Iris pigment epithelial cell (primary cell): ENCODE results near the gene TAF11.
"Not testable (repeated sequence)": the region's sequence is repeated elsewhere in the genome, so short reads cannot be mapped to it uniquely, and the experiment has no call there.

Experiments
- DNase-seq: peaks from one replicate; pipeline ENCODE4 v3.0.0-alpha.2; 2011; ENCODE audit warnings: low read depth

TAF11 gene

DNA sequence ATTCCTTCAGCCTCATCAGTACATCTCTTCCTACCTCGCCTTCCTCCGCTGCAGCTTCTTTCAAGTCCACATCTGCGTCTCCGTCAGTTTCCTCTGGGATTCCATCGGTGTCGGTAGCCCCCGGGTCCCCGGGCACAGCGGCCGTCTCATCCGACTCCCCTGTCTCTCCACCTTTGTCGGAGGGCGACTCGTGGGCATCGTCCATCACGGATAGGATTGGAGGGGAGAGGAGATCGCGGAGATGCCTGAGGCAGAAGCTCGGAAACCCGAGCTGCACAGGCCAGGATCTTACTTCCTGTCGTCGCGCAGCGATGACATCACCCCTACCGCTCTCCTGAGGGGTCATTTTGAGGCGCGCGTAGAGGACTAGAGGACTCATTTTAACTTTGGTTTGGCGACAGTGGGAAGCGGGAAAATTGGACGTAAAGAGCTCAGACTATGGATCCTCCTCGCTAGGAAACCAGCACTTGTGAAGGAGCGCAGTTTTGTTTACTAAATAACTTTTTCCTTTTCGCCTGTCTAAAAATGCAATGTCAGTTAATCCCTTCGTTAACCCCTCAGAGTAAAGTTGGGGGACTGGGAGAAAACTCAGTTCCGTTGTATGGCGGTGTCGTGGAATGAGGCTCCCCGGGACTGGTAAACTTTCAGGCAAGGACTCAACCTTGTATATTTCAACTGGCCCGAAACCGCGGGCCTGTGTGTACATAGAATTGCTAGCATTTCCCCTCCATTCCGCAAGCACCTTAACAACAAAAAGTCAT, at the start of gene TAF11:
Gene TAF11, minus strand, starts transcription at position 290 of the 761 bp plus-strand sequence. Its CDS starts 85 bp downstream, at position 205.
- DNase-seq = peak; percentile 96

DNA sequence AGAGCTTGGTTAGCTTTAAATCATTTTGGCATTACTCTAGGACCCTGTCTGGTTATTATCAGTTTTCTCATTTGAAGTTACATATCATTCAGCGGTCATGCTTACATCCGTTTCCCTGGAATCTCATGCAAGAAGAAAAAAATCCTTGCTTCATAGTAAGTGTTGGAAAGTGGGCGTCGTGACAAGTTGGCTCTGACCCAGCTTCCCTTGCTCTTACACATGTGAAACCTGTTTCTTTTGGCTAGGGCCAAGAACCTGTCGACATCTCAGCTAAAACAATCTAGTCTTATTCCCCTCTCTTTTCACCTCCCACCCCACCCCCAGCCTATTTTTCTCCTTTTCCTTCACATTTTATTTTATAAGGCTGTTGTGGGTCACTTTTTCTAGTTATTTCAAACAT, 46.7 kb upstream of the TAF11 start:
- DNase-seq = peak; percentile 74

GRCh38 chr6:34932202-34932601, 44.4 kb upstream of the TAF11 start:
- DNase-seq = not testable (repeated sequence)

DNA sequence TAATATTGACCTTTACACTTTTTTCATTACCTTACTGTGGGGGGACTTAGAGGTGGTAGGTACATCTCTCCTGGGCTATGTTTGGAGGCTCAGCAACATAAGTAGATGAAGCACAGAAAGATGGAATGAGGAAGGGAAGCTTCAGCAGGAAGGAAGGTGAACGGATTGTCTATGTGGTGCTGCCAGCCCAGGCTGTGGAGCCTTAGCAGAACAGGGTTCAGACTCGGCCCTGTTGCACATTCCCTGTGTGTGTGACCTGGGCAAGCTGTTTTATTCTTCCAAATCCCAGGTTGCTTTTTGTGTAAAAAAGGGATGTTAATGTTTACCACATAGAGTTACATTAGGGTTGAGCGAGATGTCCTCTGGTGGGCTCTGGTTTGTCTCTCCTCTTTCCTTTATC, 42.4 kb upstream of the TAF11 start:
- DNase-seq = no peak

GRCh38 chr6:34929241-34929978, 41.6 kb upstream of the TAF11 start:
- no peak for DNase-seq

- no peak for DNase-seq
Measured at GRCh38 chr6:34928695-34929094, 40.9 kb upstream of the TAF11 start.

- DNase-seq = no peak
Measured at GRCh38 chr6:34928220-34928619, 40.4 kb upstream of the TAF11 start.

GRCh38 chr6:34926655-34927054, 38.8 kb upstream of the TAF11 start:
- peak; percentile 61 for DNase-seq

GRCh38 chr6:34924831-34925625, 37.2 kb upstream of the TAF11 start:
- DNase-seq = no peak

GRCh38 chr6:34922177-34922663, 34.4 kb upstream of the TAF11 start:
- peak; percentile 75 for DNase-seq

- DNase-seq = no peak
Measured at GRCh38 chr6:34920097-34920496, 32.3 kb upstream of the TAF11 start.

DNA sequence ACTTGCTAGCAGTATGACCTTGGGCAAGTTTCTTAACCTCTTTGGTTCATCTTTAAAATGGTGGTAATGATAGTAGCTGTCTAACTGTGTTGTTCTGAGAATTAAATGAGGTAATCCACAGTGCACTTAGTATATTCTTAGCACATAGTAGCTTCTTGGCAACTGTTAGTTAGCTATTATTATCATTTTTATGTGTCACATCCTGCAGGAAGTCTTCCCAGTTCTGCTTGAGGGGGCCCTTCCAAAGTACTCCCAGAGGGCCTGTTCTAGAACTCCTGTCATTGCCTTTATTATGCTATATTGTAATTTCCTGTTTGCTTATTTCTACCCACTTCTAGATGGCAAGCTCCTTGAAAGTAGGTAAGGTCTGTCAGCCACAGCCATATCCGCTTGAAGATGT, 31.8 kb upstream of the TAF11 start:
- DNase-seq = peak; percentile 40

DNA sequence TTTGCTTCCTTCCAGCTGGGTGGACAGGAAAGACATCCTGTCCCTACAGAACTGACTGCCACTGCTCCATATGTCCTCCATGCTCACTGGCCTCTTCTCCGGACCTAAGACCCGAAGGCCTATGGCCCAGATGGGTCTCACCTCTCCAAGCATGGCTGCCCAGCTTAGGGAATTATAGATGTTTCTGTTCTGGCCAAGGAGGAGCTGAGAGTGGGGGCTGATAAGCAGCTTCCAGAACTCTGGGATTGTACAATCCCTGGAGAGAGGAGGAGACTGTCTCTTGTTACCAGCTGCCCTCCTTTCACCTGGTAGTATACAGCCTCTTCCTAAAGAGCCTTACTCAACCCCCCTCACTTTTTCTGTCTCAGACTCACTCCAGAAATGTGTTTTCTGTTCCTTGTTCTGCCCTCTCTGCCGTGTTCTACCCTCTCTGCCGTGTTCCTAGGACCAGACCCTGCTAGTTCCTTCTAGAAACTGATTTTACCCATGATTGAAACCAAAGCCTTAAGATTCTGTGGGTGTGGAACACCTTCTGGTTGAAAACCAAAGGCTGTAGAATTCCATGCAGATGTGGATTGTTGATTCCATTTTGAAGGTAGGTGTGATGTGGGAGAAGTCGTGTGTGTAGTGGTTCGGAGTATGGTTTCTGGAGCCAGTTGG, 29.9 kb upstream of the TAF11 start:
- no peak for DNase-seq

GRCh38 chr6:34916348-34916967, 28.6 kb upstream of the TAF11 start:
- DNase-seq = no peak

- DNase-seq = peak; percentile 28
Measured at GRCh38 chr6:34914358-34914757, 26.5 kb upstream of the TAF11 start.

- DNase-seq = peak; percentile 93
Measured at GRCh38 chr6:34912715-34913464, 25.0 kb upstream of the TAF11 start.

GRCh38 chr6:34911822-34912221, 24.0 kb upstream of the TAF11 start:
- DNase-seq = no peak

- no peak for DNase-seq
Measured at GRCh38 chr6:34909320-34909883, 21.6 kb upstream of the TAF11 start.

- DNase-seq = no peak
Measured at GRCh38 chr6:34908194-34908593, 20.4 kb upstream of the TAF11 start.

DNA sequence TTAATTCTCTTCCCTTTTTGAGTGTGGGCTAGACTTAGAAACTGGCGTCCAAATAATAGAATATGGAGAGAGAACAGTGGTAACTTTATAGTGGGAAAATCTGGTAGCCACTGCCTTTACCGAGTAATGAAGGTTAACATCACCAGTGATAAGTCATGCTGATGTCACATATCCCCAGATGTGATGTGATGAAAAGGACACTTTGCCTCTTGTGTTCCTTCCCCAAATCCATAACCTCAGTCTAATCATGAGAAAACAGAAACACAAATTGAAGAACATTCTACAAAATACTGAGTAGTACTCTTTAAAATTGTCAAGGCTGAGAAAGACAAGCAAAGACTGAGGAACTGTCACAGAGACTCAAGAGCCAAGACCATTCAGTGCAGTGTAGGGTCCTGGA, 19.0 kb upstream of the TAF11 start:
- no peak for DNase-seq
